Suprapubic skin (tissue), 4 donors: ENCODE results near the gene CHPF.

Experiments
- CTCF ChIP-seq, 2 donors: fragments of 200-600 bp in 1 of 2; fragments of 450-650 bp in 1 of 2; sonication (generic) in 1 of 2; IDR thresholded peaks; one replicate each; pipeline ENCODE4 v1.5.1; 2016 to 2019; ENCODE audit warnings: antibody characterized with exemption in 2 of 2, mild to moderate bottlenecking in 1 of 2, moderate library complexity in 1 of 2
- EP300 ChIP-seq: sonication (generic); formaldehyde crosslinking; IDR thresholded peaks from one replicate; pipeline ENCODE4 v1.6.1; 2017; ENCODE audit warnings: antibody characterized with exemption
- POLR2A ChIP-seq, 2 donors: fragments of 450-650 bp; IDR thresholded peaks; one replicate each; pipeline ENCODE4 v1.6.1; 2017; ENCODE audit warnings: antibody characterized with exemption in 2 of 2, mild to moderate bottlenecking in 2 of 2, moderate library complexity in 2 of 2
- POLR2AphosphoS5 ChIP-seq, 3 donors: sonication (generic); formaldehyde crosslinking; IDR thresholded peaks; one replicate each; pipeline ENCODE4 v1.6.1; 2017; ENCODE audit warnings: antibody characterized with exemption in 3 of 3

GRCh38 chr2:219545295-219545942, 1.8 kb upstream of the CHPF start:
- no peak for TF ChIP-seq CTCF (IDR thresholded peaks at IDR 0.05)
- no peak for TF ChIP-seq POLR2A (IDR thresholded peaks at IDR 0.05)
- no peak for TF ChIP-seq EP300
- no peak for TF ChIP-seq POLR2AphosphoS5 (IDR thresholded peaks at IDR 0.05)
